Endothelial cell of hepatic sinusoid (primary cell): ENCODE measurements around the gene KRTAP3-1.

Experiments
- in situ Hi-C: cut with HindIII; loops from 2 replicates; pipeline ENCODE4 v1.10.0; 2017; ENCODE audit warnings: low sequenced_read_pairs

The KRTAP3-1 gene

GRCh38 chr17:41016578-41017215 is 7.8 kb upstream of the KRTAP3-1 start:
- in situ Hi-C loops: loop anchor here (10.0 kb wide), 1 partner anchor 198 kb away; no protein-coding TSS in a partner anchor

- in situ Hi-C loops: loop anchor here (10.0 kb wide), 1 partner anchor 199 kb away; no protein-coding TSS in a partner anchor
Measured at GRCh38 chr17:41015454-41015853, 6.5 kb upstream of the KRTAP3-1 start.

DNA sequence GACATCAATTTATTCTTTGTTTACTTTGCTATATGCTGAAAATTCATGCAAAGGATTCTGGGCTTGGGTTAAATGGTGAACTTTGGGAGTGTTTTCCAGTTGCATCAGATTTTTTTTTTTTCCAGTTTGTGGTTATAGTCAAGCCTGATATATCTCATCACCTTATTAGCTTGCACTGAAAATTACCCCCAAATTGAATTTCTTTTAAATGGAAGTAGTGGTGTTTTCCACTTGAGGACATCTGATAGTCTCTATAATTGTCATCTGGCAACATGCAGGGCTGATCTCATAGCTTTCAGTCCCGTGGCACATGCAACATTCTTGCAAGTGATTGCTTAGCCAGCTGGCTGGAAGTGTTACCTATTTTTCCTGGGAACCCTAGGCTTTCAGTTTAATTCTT is 4.7 kb upstream of the KRTAP3-1 start:
- in situ Hi-C loops: loop anchor here (10.0 kb wide), 1 partner anchor 201 kb away; no protein-coding TSS in a partner anchor

GRCh38 chr17:41013181-41013580 is 4.3 kb upstream of the KRTAP3-1 start:
- in situ Hi-C loops: loop anchor here (10.0 kb wide), 1 partner anchor 202 kb away; no protein-coding TSS in a partner anchor

- in situ Hi-C loops: loop anchor here (10.0 kb wide), 1 partner anchor 202 kb away; no protein-coding TSS in a partner anchor
Measured at GRCh38 chr17:41012326-41013120, 3.6 kb upstream of the KRTAP3-1 start.

GRCh38 chr17:41010441-41010840 is 1.5 kb upstream of the KRTAP3-1 start:
- in situ Hi-C loops: loop anchor here (10.0 kb wide), 1 partner anchor 204 kb away; no protein-coding TSS in a partner anchor

DNA sequence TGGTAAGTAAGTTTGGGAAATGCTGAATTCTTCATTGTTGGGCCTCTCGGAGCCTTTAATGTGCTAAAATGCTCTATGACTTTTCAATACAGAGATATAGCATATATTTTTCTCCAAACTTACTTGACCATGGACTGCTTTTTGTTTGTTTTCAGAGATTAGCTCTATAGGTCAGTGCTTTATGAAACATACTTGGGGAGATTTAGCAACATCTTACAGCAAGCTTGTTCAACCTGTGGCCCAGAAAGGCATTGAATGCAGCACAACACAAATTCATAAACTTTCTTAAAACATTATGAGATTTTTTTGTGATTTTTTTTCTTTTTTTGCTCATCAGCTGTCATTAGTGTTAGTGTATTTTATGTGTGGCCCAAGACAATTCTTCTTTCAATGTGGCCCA is 1.0 kb upstream of the KRTAP3-1 start:
- in situ Hi-C loops: loop anchor here (10.0 kb wide), 1 partner anchor 205 kb away; no protein-coding TSS in a partner anchor

GRCh38 chr17:41009301-41009760 is 403 bp upstream of the KRTAP3-1 start:
- in situ Hi-C loops: no loop called here

- in situ Hi-C loops: no loop called here
Measured at GRCh38 chr17:41004397-41004796, 4.5 kb downstream of the KRTAP3-1 start.

GRCh38 chr17:41003926-41004325 is 5.0 kb downstream of the KRTAP3-1 start:
- in situ Hi-C loops: no loop called here

DNA sequence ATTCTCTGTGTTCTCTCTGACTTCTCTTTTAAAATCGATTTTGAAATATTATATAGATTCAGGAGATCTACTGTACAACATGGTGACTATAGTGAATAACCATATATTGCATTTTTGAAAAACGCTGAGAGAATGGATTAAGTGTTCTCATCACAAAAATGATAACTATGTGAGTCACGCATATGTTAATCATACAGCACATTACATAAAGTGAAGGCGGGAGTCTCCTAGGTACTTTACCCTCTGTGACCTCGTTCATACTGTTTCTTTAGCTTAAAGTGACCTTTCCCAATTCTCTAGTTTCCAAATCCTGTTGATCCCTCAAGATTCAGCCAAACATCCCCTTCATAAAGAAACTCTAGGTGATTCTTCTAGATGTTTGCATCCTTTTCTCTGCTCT is 6.1 kb downstream of the KRTAP3-1 start:
- in situ Hi-C loops: no loop called here

GRCh38 chr17:41001795-41002194 is 7.1 kb downstream of the KRTAP3-1 start:
- in situ Hi-C loops: no loop called here

- in situ Hi-C loops: loop anchor here (5.0 kb wide), 1 partner anchor 33 kb away; the partner anchor contains the start of genes KRTAP1-3 and KRTAP1-4
Measured at GRCh38 chr17:40999563-40999962, 9.4 kb downstream of the KRTAP3-1 start, which contains the start of gene KRTAP3-2. TSS of gene KRTAP3-2 (minus strand) at chr17:40999906. CDS start at chr17:40999853, 53 bp downstream.

DNA sequence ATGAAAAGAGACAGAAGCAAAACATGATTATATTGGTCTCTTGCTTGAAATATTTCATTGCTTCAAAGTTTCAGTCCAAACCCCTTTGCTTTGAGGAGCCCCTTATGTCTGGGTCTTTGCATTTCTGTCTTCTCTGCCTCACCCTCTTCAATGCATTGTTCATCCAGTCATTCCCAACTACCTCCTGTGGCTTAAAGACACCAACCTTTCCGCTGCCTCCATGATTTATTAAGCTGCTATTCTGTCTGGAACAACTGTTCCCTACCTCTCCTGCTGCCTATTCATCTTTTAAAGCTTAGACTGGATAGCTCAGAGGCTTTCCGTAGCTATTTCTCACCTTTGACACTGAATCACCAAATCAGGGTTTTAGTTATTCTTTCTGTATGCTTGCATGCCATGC is 11.6 kb downstream of the KRTAP3-1 start:
- in situ Hi-C loops: loop anchor here (5.0 kb wide), 1 partner anchor 35 kb away; the partner anchor contains the start of genes KRTAP1-3 and KRTAP1-4

GRCh38 chr17:40996829-40997228 is 12.1 kb downstream of the KRTAP3-1 start:
- in situ Hi-C loops: loop anchor here (5.0 kb wide), 1 partner anchor 35 kb away; the partner anchor contains the start of genes KRTAP1-3 and KRTAP1-4

DNA sequence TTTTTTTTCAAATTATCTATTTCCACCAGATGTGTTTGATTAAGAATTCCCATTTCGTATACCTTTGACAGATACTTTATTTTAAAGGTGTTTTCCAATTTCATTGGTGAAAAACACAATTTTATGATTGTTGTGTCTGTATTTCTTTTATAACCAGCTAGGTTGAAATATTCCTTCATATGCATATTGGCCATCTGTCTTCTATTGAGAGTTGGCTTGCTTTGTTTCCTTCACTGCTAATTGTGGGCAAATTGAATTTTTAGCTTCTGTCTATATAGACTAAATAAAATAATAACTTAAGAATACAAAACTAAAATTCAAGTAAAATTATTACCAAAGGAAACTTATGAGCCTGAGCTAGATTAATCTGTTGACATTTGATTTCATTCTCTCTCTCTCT is 13.8 kb downstream of the KRTAP3-1 start:
- in situ Hi-C loops: loop anchor here (5.0 kb wide), 1 partner anchor 37 kb away; the partner anchor contains the start of genes KRTAP1-3 and KRTAP1-4

DNA sequence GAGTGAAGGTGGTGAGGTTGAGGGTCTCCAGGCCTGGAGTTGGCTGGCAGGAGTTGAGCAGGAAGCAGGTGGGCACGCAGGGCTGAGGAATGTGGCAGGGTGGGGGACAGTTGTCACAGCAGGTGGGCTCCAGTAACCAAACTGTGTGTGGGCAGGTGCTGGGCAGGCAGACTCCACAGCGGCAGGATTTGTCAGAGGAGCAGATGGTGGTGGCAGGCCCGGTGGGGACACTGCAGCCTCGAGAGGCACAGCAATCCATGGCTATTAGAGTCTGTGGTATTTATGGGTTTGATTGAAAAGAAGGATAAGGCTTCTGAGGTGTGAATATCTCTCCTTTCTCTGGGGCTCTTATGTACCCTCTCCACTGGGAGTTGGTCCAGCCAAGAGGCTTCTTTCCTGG is 15.1 kb downstream of the KRTAP3-1 start, which contains the start of gene KRTAP3-3:
Gene KRTAP3-3 (minus strand): TSS at position 326 of the 400 bp plus-strand sequence. CDS start 67 bp downstream, at position 259.
- in situ Hi-C loops: no loop called here

GRCh38 chr17:40993084-40993483 is 15.8 kb downstream of the KRTAP3-1 start:
- in situ Hi-C loops: no loop called here

DNA sequence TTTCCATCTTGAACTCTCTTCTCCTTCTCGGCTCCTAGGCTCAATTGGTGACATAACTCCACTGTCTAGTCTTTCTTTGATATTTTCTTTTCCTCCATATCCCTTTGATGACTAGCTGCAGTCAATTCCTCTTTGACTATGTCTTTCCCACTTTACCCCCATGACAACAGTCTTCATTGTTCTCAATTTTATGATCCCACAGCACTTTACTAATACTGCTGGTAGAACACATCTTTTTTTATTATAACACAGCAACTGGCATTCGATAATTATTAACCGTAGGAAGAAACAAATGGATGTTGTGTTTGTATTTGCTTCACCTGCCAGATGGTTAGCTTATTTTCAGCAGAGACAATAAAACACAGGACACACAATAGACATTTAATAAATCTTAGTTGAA is 16.3 kb downstream of the KRTAP3-1 start:
- in situ Hi-C loops: no loop called here

GRCh38 chr17:40986920-40987319 is 22.0 kb downstream of the KRTAP3-1 start:
- in situ Hi-C loops: no loop called here

- in situ Hi-C loops: no loop called here
Measured at GRCh38 chr17:40984226-40984625, 24.7 kb downstream of the KRTAP3-1 start, which contains the start of gene KRT40. TSS of gene KRT40 (minus strand) at chr17:40984326. CDS start at chr17:40984273, 53 bp downstream.
